K562 (cell line): ENCODE measurements around the gene TAF8. TPM values are rescaled to one million over a fixed set of nuclear protein-coding genes. Genes with fewer than 3 reads are reported as not detected.

Source experiments
- ATF2 ChIP-seq: sonication (generic); formaldehyde crosslinking; IDR thresholded peaks from 2 replicates; pipeline ENCODE4 v1.8.1; 2022; ENCODE audit warnings: missing genetic modification reagents
- ATF7 ChIP-seq: fragments of 450-650 bp; IDR thresholded peaks from 2 replicates; pipeline ENCODE4 v1.7.1; 2014; ENCODE audit warnings: mild to moderate bottlenecking, moderate library complexity
- DDX20 ChIP-seq: fragments of 450-650 bp; IDR thresholded peaks from 2 replicates; pipeline ENCODE4 v1.6.1; 2016; ENCODE audit warnings: missing genetic modification characterization, low read depth, mild to moderate bottlenecking, missing compliant biosample characterization, moderate library complexity
- E2F1 ChIP-seq: sonication (generic); formaldehyde crosslinking; IDR thresholded peaks from 2 replicates; pipeline ENCODE4 v1.8.1; 2023; ENCODE audit warnings: mild to moderate bottlenecking, missing genetic modification reagents, moderate library complexity
- GATAD2A ChIP-seq: fragments of 450-650 bp; IDR thresholded peaks from 2 replicates; pipeline ENCODE4 v1.6.1; 2017
- GMEB1 ChIP-seq: fragments of 250-450 bp; sonication (Bioruptor Pico); IDR thresholded peaks from 2 replicates; pipeline ENCODE4 v1.4.0; 2020; ENCODE audit warnings: mild to moderate bottlenecking
- GTF2F1 ChIP-seq: IDR thresholded peaks from 2 replicates; pipeline ENCODE4 v1.6.1; 2011; ENCODE audit warnings: low read depth, low read length, improper control_type of control experiment
- KDM5B ChIP-seq: fragments of 200-600 bp; sonication (generic); IDR thresholded peaks from 2 replicates; pipeline ENCODE4 v1.6.1; 2012; ENCODE audit warnings: low read depth, mild to moderate bottlenecking, moderate library complexity, low read length, control low read depth, inconsistent platforms; ENCODE audit not compliant: insufficient replicate concordance
- MAZ ChIP-seq, 2 experiments: fragments of 450-650 bp in 1 of 2; sonication (generic) in 1 of 2; formaldehyde crosslinking; IDR thresholded peaks in 1 of 2; conservative IDR thresholded peaks in 1 of 2; 2 replicates each; pipeline versions ENCODE4 v1.4.0 to v1.5.0; 2020; ENCODE audit warnings: mild to moderate bottlenecking in 1 of 2, missing genetic modification reagents in 1 of 2
- MEIS2 ChIP-seq: fragments of 450-650 bp; IDR thresholded peaks from 2 replicates; pipeline ENCODE4 v1.6.1; 2014; ENCODE audit warnings: mild to moderate bottlenecking; ENCODE audit not compliant: partially characterized antibody
- NR2C1 ChIP-seq, 2 experiments: fragments of 450-650 bp; IDR thresholded peaks; 2 replicates each; pipeline ENCODE4 v1.6.1; 2017; ENCODE audit warnings: mild to moderate bottlenecking in 2 of 2, antibody characterized with exemption in 1 of 2, inconsistent platforms in 1 of 2, missing compliant biosample characterization in 1 of 2, missing genetic modification characterization in 1 of 2
- PHTF2 ChIP-seq: fragments of 250-450 bp; sonication (Bioruptor Pico); IDR thresholded peaks from 2 replicates; pipeline ENCODE4 v1.5.0; 2021; ENCODE audit warnings: mild to moderate bottlenecking
- SIN3B ChIP-seq: fragments of 450-650 bp; IDR thresholded peaks from 2 replicates; pipeline ENCODE4 v1.6.1; 2017; ENCODE audit warnings: low read depth, mild to moderate bottlenecking, moderate library complexity
- SMAD1 ChIP-seq: fragments of 150-350 bp; IDR thresholded peaks from 2 replicates; pipeline ENCODE4 v1.6.1; 2014; ENCODE audit warnings: low read length, low read depth; ENCODE audit not compliant: partially characterized antibody
- SREBF1 ChIP-seq: fragments of 150-350 bp; IDR thresholded peaks from 2 replicates; pipeline ENCODE4 v1.6.1; 2014; ENCODE audit warnings: antibody characterized with exemption, low read depth, low read length, borderline replicate concordance
- SREBF2 ChIP-seq: sonication (generic); formaldehyde crosslinking; IDR thresholded peaks from 2 replicates; pipeline ENCODE4 v1.4.0; 2020; ENCODE audit warnings: mild to moderate bottlenecking, missing genetic modification reagents
- ZBTB34 ChIP-seq: fragments of 250-450 bp; sonication (Bioruptor Pico); IDR thresholded peaks from 2 replicates; pipeline ENCODE4 v1.8.0; 2021; ENCODE audit warnings: mild to moderate bottlenecking, moderate library complexity
- ZKSCAN8 ChIP-seq: fragments of 200-800 bp; sonication (Bioruptor generic); IDR thresholded peaks from 2 replicates; pipeline ENCODE4 v1.6.1; 2016; ENCODE audit warnings: missing genetic modification characterization, missing compliant biosample characterization
- ZNF740 ChIP-seq, 3 experiments: fragments of 200-800 bp in 1 of 3; sonication (Bioruptor generic) in 1 of 3; sonication (generic) in 1 of 3; formaldehyde crosslinking in 1 of 3; IDR thresholded peaks; 2 replicates each; pipeline versions ENCODE4 v1.6.1 to v1.8.0; 2016 to 2022; ENCODE audit warnings: mild to moderate bottlenecking in 2 of 3, missing compliant biosample characterization in 2 of 3, missing genetic modification characterization in 2 of 3, missing genetic modification reagents in 1 of 3
- polyA plus RNA-seq, 8 experiments: library from polyadenylated mRNA; depleted of rRNA in 4 of 8; stranded (reverse) in 5 of 8; unstranded in 3 of 8; fragments of >200 nt; fragmentation: Nextera tagmentation in 2 of 8; fragmentation: Illumina TruSeq in 1 of 8; extraction: Ambion mirVana in 2 of 8; extraction: Trizol in 1 of 8; gene quantifications; 2 replicates each; pipeline versions ENCODE4 v1.2.1 to v1.2.3, GENCODE V29; 2011 to 2014; ENCODE audit warnings: inconsistent platforms in 1 of 8, missing spikeins in 1 of 8
- total RNA-seq, 7 experiments: library from RNA; depleted of rRNA in 6 of 7; stranded (reverse); fragments of >200 nt in 6 of 7; fragmentation: Illumina TruSeq in 2 of 7; extraction: Trizol in 2 of 7; gene quantifications; 2 replicates each; pipeline versions ENCODE4 v1.2.1 to v1.2.3, GENCODE V29; 2011 to 2021; ENCODE audit warnings: low replicate concordance in 1 of 7

Gene TAF8
- total and polyA plus RNA-seq, 9 of the 15 experiments (the other 6 are each of a cell fraction or from before 2014, with no cell fraction given): 29.4 to 84.0 (median 52.6) TPM

GRCh38 chr6:42104095-42104803, 53.9 kb downstream of the TAF8 start (continued):
- TF ChIP-seq ZBTB34 (CRISPR knock-in tag) (no peak), NR2C1 (IDR thresholded peaks at IDR 0.05) (peak; percentile 92), NR2C1 (tag; IDR thresholded peaks at IDR 0.05) (peak; percentile 94), SMAD1 (peak; percentile 42), MEIS2 (peak; percentile 16), E2F1 (peak; percentile 89), SREBF1 (no peak), ZKSCAN8 (CRISPR knock-in tag) (peak; percentile 63; the same call in 1 of the 2 replicates), GMEB1 (CRISPR knock-in tag) (no peak), GTF2F1 (no peak), ATF2 (CRISPR knock-in tag) (peak; percentile 39; the same call in 1 of the 2 replicates), PHTF2 (CRISPR knock-in tag) (0 out of 2 replicates have a peak, but pooled peaks have one; percentile 51), DDX20 (tag) (no peak), ATF7 (peak; percentile 85), MAZ (CRISPR knock-in tag; conservative IDR thresholded peaks at IDR 0.05 in 1 of 2, IDR thresholded peaks at IDR 0.05 in 1 of 2) (peak; percentile 82 to 86), SIN3B (peak; percentile 82), SREBF2 (no peak), GATAD2A (peak; percentile 55; the same call in 1 of the 2 replicates), KDM5B (peak; percentile 86), ZNF740 (CRISPR knock-in tag; IDR thresholded peaks at IDR 0.05) (peak; percentile 64; the same call in 1 of the 2 replicates), ZNF740 (tag; IDR thresholded peaks at IDR 0.05) (no peak)
